ENCODE measurements around the gene HIGD2A. TPM values are rescaled to one million over a fixed set of nuclear protein-coding genes. Genes with fewer than 3 reads are reported as not detected.

The HIGD2A gene
- total and polyA plus RNA-seq, 2 of the 13 experiments (the other 11 are each of a cell fraction or from before 2014, with no cell fraction given) = 89.2 to 146 TPM

DNA sequence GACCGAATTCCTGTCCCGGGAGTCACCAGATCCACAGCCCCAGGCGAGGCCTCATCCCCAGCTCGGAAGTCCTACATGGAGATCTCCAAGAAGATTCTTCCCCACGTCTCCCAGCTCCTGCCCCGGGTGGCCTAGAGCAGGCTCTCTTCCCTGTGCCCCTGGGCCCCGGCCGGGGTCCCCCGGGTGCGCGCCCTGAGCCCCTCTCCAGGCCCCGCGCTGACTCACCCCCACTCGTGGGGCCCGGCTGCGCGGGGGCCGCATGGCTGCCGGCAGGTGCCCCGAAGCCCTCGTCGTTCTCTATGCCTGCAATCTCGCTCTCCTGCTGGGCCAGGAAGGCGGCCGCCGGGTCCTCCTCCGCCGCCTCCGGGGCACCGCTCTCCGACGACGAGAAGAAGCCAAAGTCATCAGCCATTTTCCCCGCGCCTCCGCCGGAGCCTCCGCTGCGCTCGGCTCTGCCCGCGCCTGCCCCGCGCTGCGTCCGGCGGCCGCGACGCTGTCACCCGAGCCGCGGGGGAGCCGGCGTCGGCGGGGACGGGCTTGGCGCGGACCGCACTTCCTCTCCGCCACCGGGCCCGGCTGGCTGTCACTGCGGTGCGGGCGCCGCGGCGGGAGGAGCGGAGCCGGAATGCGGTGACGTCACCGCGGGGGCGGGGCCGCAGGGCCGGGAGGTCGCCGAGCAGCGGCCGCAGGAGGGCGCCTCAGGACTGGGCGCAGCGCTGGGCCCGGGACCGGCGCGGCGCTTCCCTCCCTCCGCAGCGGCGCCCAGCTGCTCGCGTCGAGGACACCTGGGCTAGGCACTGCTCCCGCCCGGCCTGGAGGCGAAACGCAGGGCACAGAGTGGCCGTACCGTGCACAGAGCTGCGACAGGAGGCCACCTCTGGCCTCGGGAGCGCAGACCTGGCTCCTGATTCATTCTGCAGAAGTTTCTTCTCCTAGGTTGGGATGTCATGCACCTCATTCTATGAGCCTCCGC, 27.7 kb downstream of the HIGD2A start, which contains the start of gene CLTB (continued):
- 0 out of 2 replicates have a peak, but pooled peaks have one; percentile 19 for TF ChIP-seq ZNF143 (CRISPR knock-in tag; IDR thresholded peaks at IDR 0.05)
- no peak for TF ChIP-seq SRSF1 (optimal IDR thresholded peaks at IDR 0.05; ENCODE audit: low read depth, low read length)
- TF ChIP-seq ZFP36L2 (CRISPR knock-in tag; IDR thresholded peaks at IDR 0.05) = no peak
- no peak for TF ChIP-seq SRSF4 (IDR thresholded peaks at IDR 0.05; ENCODE audit: low read depth, low read length, poor library complexity, severe bottlenecking)
- peak; percentile 67; the same call in 1 of the 2 replicates for TF ChIP-seq ZNF441 (CRISPR knock-in tag; IDR thresholded peaks at IDR 0.05; ENCODE audit: borderline replicate concordance)
- 0 out of 2 replicates have a peak, but pooled peaks have one; percentile 25 for TF ChIP-seq ZNF761 (CRISPR knock-in tag; conservative IDR thresholded peaks at IDR 0.05)
- peak; percentile 90 for TF ChIP-seq SAP130 (CRISPR knock-in tag; IDR thresholded peaks at IDR 0.05; ENCODE audit: low read depth)
- peak; percentile 53 for TF ChIP-seq PHF8 (CRISPR knock-in tag; IDR thresholded peaks at IDR 0.05)
- TF ChIP-seq ZNF354B (CRISPR knock-in tag; IDR thresholded peaks at IDR 0.05) = no peak
- TF ChIP-seq ETV6 (CRISPR knock-in tag; conservative IDR thresholded peaks at IDR 0.05) = no peak
- TF ChIP-seq RBM39 (IDR thresholded peaks at IDR 0.05; ENCODE audit: low read depth, low read length, poor library complexity, severe bottlenecking) = no peak
- TF ChIP-seq ZNF12 (CRISPR knock-in tag; IDR thresholded peaks at IDR 0.05) = peak; percentile 55; the same call in 1 of the 2 replicates
- TF ChIP-seq, protein P1, sequence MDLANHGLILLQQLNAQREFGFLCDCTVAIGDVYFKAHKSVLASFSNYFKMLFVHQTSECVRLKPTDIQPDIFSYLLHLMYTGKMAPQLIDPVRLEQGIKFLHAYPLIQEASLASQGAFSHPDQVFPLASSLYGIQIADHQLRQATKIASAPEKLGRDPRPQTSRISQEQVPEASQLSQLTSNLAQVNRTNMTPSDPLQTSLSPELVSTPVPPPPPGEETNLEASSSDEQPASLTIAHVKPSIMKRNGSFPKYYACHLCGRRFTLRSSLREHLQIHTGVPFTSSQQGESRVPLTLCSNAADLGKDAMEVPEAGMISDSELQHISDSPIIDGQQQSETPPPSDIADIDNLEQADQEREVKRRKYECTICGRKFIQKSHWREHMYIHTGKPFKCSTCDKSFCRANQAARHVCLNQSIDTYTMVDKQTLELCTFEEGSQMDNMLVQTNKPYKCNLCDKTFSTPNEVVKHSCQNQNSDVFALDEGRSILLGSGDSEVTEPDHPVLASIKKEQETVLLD (CRISPR knock-in tag; IDR thresholded peaks at IDR 0.05; ENCODE audit: low read depth) = peak; percentile 83; the same call in 1 of the 2 replicates
- TF ChIP-seq KDM5B (CRISPR knock-in tag; IDR thresholded peaks at IDR 0.05; ENCODE audit: borderline replicate concordance) = peak; percentile 70
- peak; percentile 31; the same call in 1 of the 2 replicates for TF ChIP-seq NFYC (CRISPR knock-in tag; IDR thresholded peaks at IDR 0.05)
- peak; percentile 59; the same call in 1 of the 2 replicates for TF ChIP-seq MAZ (IDR thresholded peaks at IDR 0.05; ENCODE audit: borderline replicate concordance, low read depth, low read length)
- TF ChIP-seq MAZ (CRISPR knock-in tag; IDR thresholded peaks at IDR 0.05; ENCODE audit: low read depth) = peak; percentile 99
- peak; percentile 23; the same call in 1 of the 2 replicates for TF ChIP-seq POLR2AphosphoS5 (IDR thresholded peaks at IDR 0.05; ENCODE audit: low read depth, low read length)
- peak; percentile 93 for TF ChIP-seq REPIN1 (CRISPR knock-in tag; IDR thresholded peaks at IDR 0.05; ENCODE audit: borderline replicate concordance, low read depth)
- peak; percentile 36; the same call in 1 of the 2 replicates for TF ChIP-seq PHF20 (CRISPR knock-in tag; IDR thresholded peaks at IDR 0.05)
- no peak; the same call in 1 of the 2 replicates for TF ChIP-seq ZNF790 (CRISPR knock-in tag; IDR thresholded peaks at IDR 0.05; ENCODE audit: borderline replicate concordance)
- no peak for TF ChIP-seq MIER2 (CRISPR knock-in tag; IDR thresholded peaks at IDR 0.05)
- TF ChIP-seq ZFY (CRISPR knock-in tag; IDR thresholded peaks at IDR 0.05) = peak; percentile 74
- TF ChIP-seq, protein P2, sequence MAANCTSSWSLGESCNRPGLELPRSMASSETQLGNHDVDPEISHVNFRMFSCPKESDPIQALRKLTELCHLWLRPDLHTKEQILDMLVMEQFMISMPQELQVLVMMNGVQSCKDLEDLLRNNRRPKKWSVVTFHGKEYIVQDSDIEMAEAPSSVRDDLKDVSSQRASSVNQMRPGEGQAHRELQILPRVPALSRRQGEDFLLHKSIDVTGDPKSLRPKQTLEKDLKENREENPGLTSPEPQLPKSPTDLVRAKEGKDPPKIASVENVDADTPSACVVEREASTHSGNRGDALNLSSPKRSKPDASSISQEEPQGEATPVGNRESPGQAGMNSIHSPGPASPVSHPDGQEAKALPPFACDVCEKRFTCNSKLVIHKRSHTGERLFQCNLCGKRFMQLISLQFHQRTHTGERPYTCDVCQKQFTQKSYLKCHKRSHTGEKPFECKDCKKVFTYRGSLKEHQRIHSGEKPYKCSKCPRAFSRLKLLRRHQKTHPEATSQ (CRISPR knock-in tag; IDR thresholded peaks at IDR 0.05; ENCODE audit: borderline replicate concordance) = 0 out of 2 replicates have a peak, but pooled peaks have one; percentile 49
- TF ChIP-seq ZNF746 (CRISPR knock-in tag; IDR thresholded peaks at IDR 0.05) = peak; percentile 82; the same call in 1 of the 2 replicates
- TF ChIP-seq ZNF3 (CRISPR knock-in tag; IDR thresholded peaks at IDR 0.05) = no peak
- TF ChIP-seq ZNF260 (CRISPR knock-in tag; IDR thresholded peaks at IDR 0.05; ENCODE audit: borderline replicate concordance, low read depth) = no peak

Measured in HepG2 (cell line).